GM23248 (cell line): Measurements from ENCODE around the gene KIF1A.

Experiments
- EZH2 ChIP-seq: fragments of 200-600 bp; sonication (generic); IDR thresholded peaks from 2 replicates; pipeline ENCODE4 v1.6.1; 2018; ENCODE audit warnings: antibody characterized with exemption, mild to moderate bottlenecking; ENCODE audit not compliant: insufficient read depth, poor library complexity, severe bottlenecking
- EZH2phosphoT487 ChIP-seq: fragments of 200-600 bp; sonication (generic); IDR thresholded peaks from 2 replicates; pipeline ENCODE4 v1.6.1; 2018; ENCODE audit warnings: antibody characterized with exemption, moderate library complexity, mild to moderate bottlenecking, low read depth; ENCODE audit not compliant: insufficient read depth

- TF ChIP-seq EZH2 (no peak), EZH2phosphoT487 (no peak)
These were observed 49.3 kb upstream of the KIF1A start for GRCh38 chr2:240869109-240869955.
